ENCODE data around the gene MFAP4.
A peak's percentile ranks its signal among the peaks of the same experiment; 100 is the strongest.
"Not testable (repeated sequence)": the region's sequence is repeated elsewhere in the genome, so short reads cannot be mapped to it uniquely, and the experiment has no call there.

The MFAP4 gene

GRCh38 chr17:19369846-19370492 is 17.0 kb downstream of the MFAP4 start:
- peak; percentile 36 to 79 for DNase-seq

- no peak for DNase-seq
These were observed 17.7 kb downstream of the MFAP4 start for GRCh38 chr17:19369107-19369778.

GRCh38 chr17:19368229-19368628 is 18.8 kb downstream of the MFAP4 start:
- DNase-seq: peak; percentile 32 to 43

GRCh38 chr17:19366637-19366972 is 20.4 kb downstream of the MFAP4 start:
- DNase-seq: no peak

- DNase-seq: no peak
These were observed 21.0 kb downstream of the MFAP4 start for GRCh38 chr17:19365833-19366636.

- DNase-seq: no peak
These were observed 21.5 kb downstream of the MFAP4 start for GRCh38 chr17:19365499-19365817.

GRCh38 chr17:19364699-19365498 is 22.1 kb downstream of the MFAP4 start:
- no peak for DNase-seq

GRCh38 chr17:19363460-19364035 is 23.4 kb downstream of the MFAP4 start:
- DNase-seq: no peak

GRCh38 chr17:19363114-19363438 is 23.9 kb downstream of the MFAP4 start:
- DNase-seq: no peak

- DNase-seq: peak; percentile 92 to 96
These were observed 24.5 kb downstream of the MFAP4 start, which contains the start of gene B9D1 for GRCh38 chr17:19362277-19363113. B9D1 (minus strand) TSS chr17:19362723; CDS start chr17:19362569, 154 bp downstream.

GRCh38 chr17:19361944-19362276 is 25.1 kb downstream of the MFAP4 start:
- DNase-seq: no peak

- DNase-seq: no peak
These were observed 25.7 kb downstream of the MFAP4 start for GRCh38 chr17:19361326-19361725.

GRCh38 chr17:19360772-19361171 is 26.2 kb downstream of the MFAP4 start:
- DNase-seq: no peak

- no peak for DNase-seq
These were observed 27.1 kb downstream of the MFAP4 start for GRCh38 chr17:19359856-19360255.

- DNase-seq: no peak
These were observed 27.8 kb downstream of the MFAP4 start for GRCh38 chr17:19359151-19359550.

GRCh38 chr17:19357761-19358160 is 29.2 kb downstream of the MFAP4 start:
- no peak for DNase-seq

GRCh38 chr17:19357351-19357750 is 29.6 kb downstream of the MFAP4 start:
- DNase-seq: no peak

- no peak for DNase-seq
These were observed 32.2 kb downstream of the MFAP4 start for GRCh38 chr17:19354748-19355147.

- not testable (repeated sequence) for DNase-seq
These were observed 33.6 kb downstream of the MFAP4 start for GRCh38 chr17:19353401-19353800.

- no peak for DNase-seq
These were observed 38.2 kb downstream of the MFAP4 start for GRCh38 chr17:19348806-19349205.

- DNase-seq: no peak
These were observed 38.8 kb downstream of the MFAP4 start for GRCh38 chr17:19348081-19348650.

Data from inflammatory macrophage (primary cell).